ENCODE data around the gene PCP4.

DNA sequence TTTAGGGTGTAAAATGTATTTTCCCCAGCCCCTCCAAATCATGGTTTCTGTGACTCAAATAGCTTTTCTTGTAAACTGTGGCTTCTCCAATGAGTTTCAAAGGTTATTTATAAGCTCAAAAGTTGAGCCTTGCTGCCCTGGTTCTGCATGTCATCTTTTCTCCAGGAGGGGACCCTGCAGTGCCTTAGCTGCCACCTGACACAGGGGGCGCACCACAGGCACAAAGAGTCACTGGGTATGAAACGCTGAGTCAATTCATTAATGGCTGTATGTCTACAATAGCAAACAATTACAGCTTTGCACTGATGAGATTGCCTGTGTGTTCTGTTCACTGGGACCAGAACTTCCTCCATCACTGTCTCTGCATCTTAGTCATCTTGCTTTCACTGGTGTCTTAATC, 100.8 kb downstream of the PCP4 start:
- TF ChIP-seq, protein P1, sequence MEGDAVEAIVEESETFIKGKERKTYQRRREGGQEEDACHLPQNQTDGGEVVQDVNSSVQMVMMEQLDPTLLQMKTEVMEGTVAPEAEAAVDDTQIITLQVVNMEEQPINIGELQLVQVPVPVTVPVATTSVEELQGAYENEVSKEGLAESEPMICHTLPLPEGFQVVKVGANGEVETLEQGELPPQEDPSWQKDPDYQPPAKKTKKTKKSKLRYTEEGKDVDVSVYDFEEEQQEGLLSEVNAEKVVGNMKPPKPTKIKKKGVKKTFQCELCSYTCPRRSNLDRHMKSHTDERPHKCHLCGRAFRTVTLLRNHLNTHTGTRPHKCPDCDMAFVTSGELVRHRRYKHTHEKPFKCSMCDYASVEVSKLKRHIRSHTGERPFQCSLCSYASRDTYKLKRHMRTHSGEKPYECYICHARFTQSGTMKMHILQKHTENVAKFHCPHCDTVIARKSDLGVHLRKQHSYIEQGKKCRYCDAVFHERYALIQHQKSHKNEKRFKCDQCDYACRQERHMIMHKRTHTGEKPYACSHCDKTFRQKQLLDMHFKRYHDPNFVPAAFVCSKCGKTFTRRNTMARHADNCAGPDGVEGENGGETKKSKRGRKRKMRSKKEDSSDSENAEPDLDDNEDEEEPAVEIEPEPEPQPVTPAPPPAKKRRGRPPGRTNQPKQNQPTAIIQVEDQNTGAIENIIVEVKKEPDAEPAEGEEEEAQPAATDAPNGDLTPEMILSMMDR (IDR thresholded peaks at IDR 0.05) = peak; percentile 12
- no peak for TF ChIP-seq EZH2 (IDR thresholded peaks at IDR 0.05)
